MM.1S (cell line): ENCODE measurements around the gene KHK.
"Not testable (repeated sequence)": the region's sequence is repeated elsewhere in the genome, so short reads cannot be mapped to it uniquely, and the experiment has no call there.

Experiments used
- DNase-seq: peaks from one replicate; pipeline ENCODE4 v3.0.0-alpha.2; 2015
- H2AFZ ChIP-seq: fragments of 300-600 bp; sonication (generic); 2 replicates; pipeline ENCODE4 v1.6.0; 2016; ENCODE audit warnings: antibody characterized with exemption, low read length
- H3F3A ChIP-seq: fragments of 300-600 bp; sonication (generic); 2 replicates; pipeline ENCODE4 v1.6.1; 2016; ENCODE audit warnings: mild to moderate bottlenecking, antibody characterized with exemption, low read length, moderate library complexity, mixed read lengths; ENCODE audit not compliant: insufficient read depth
- H3K27ac ChIP-seq: fragments of 300-600 bp; sonication (generic); 2 replicates; pipeline ENCODE4 v1.5.1; 2016; ENCODE audit warnings: mild to moderate bottlenecking, low read length
- H3K27me3 ChIP-seq: fragments of 300-600 bp; sonication (generic); replicated peaks from 2 replicates; pipeline ENCODE4 v1.6.0; 2016; ENCODE audit warnings: low read length; ENCODE audit not compliant: insufficient read depth
- H3K36me3 ChIP-seq: fragments of 300-600 bp; sonication (generic); replicated peaks from 2 replicates; pipeline ENCODE4 v1.6.1; 2016; ENCODE audit warnings: mild to moderate bottlenecking, low read length, mixed read lengths; ENCODE audit not compliant: insufficient read depth
- H3K4me1 ChIP-seq: fragments of 300-600 bp; sonication (generic); 2 replicates; pipeline ENCODE4 v1.6.1; 2016; ENCODE audit warnings: low read length, mixed read lengths
- H3K4me2 ChIP-seq: fragments of 300-600 bp; sonication (generic); 2 replicates; pipeline ENCODE4 v1.6.0; 2016; ENCODE audit warnings: low read depth, low read length
- H3K4me3 ChIP-seq: fragments of 300-600 bp; sonication (generic); 2 replicates; pipeline ENCODE4 v1.5.1; 2016; ENCODE audit warnings: low read length, mixed read lengths
- H3K79me2 ChIP-seq: fragments of 300-600 bp; sonication (generic); 2 replicates; pipeline ENCODE4 v1.6.1; 2016; ENCODE audit warnings: mixed run types, low read length, mixed read lengths
- H3K9ac ChIP-seq: fragments of 300-600 bp; sonication (generic); 2 replicates; pipeline ENCODE4 v1.6.1; 2016; ENCODE audit warnings: low read length, mixed read lengths
- H3K9me2 ChIP-seq: fragments of 300-600 bp; sonication (generic); replicated peaks from 2 replicates; pipeline ENCODE4 v1.6.1; 2016; ENCODE audit warnings: mild to moderate bottlenecking, low read length, mixed read lengths; ENCODE audit not compliant: insufficient read depth
- H3K9me3 ChIP-seq: fragments of 300-600 bp; sonication (generic); replicated peaks from 2 replicates; pipeline ENCODE4 v1.6.1; 2016; ENCODE audit warnings: mild to moderate bottlenecking, low read length, mixed read lengths; ENCODE audit not compliant: insufficient read depth
- H4K20me1 ChIP-seq: fragments of 300-600 bp; sonication (generic); 2 replicates; pipeline ENCODE4 v1.6.1; 2016; ENCODE audit warnings: mild to moderate bottlenecking, low read length, moderate library complexity, mixed read lengths; ENCODE audit not compliant: insufficient read depth
- CTCF ChIP-seq: fragments of 300-600 bp; sonication (generic); IDR thresholded peaks from 2 replicates; pipeline ENCODE4 v1.5.1; 2016; ENCODE audit warnings: antibody characterized with exemption, low read length, mixed read lengths
- EZH2 ChIP-seq: fragments of 300-600 bp; sonication (generic); optimal IDR thresholded peaks from 2 replicates; pipeline ENCODE3; 2017; ENCODE audit warnings: low read depth, mild to moderate bottlenecking, antibody characterized with exemption, low read length, mixed read lengths
- EZH2phosphoT487 ChIP-seq: fragments of 300-600 bp; sonication (generic); IDR thresholded peaks from 2 replicates; pipeline ENCODE4 v1.6.1; 2018; ENCODE audit warnings: antibody characterized with exemption, low read length

Gene KHK

DNA sequence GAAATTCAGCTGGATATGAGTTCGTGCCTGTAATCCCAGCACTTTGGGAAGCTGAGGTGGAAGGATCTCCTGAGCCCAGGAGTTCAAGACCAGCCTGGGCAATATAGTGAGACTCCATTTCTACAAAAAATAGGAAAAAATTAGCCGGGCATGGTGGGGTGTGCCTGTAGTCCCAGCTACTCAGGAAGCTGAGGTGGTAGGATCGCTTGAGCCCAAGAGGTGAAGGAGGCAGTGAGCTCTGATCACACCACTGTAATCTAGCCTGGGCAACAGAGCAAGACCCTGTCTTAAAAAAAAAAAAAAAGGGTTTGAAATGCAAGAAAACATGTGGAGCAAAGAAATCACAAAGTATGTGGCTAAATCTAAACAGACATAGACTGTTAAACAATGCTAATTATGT, 22.5 kb downstream of the KHK start:
- Histone ChIP-seq H3K9me2 (no peaks in the 10 kb centered on the region), H3K9ac (no peak overlapping the region), H3K4me1 (peaks cover 9% of the 10 kb centered on the region), H3K27ac (no peak overlapping the region), H3K27me3 (no peaks in the 10 kb centered on the region), H4K20me1 (no peaks in the 10 kb centered on the region), H3K4me2 (no peak overlapping the region), H3K4me3 (no peak overlapping the region), H3K79me2 (no peaks in the 10 kb centered on the region), H3K9me3 (no peaks in the 10 kb centered on the region), H3F3A (0 out of 2 replicates have a peak, but pooled peaks cover 4% of the 10 kb centered on the region), H3K36me3 (no peaks in the 10 kb centered on the region), H2AFZ (no peak overlapping the region)
- TF ChIP-seq EZH2phosphoT487 (no peak), EZH2 (no peak), CTCF (no peak)
- no peak for DNase-seq

DNA sequence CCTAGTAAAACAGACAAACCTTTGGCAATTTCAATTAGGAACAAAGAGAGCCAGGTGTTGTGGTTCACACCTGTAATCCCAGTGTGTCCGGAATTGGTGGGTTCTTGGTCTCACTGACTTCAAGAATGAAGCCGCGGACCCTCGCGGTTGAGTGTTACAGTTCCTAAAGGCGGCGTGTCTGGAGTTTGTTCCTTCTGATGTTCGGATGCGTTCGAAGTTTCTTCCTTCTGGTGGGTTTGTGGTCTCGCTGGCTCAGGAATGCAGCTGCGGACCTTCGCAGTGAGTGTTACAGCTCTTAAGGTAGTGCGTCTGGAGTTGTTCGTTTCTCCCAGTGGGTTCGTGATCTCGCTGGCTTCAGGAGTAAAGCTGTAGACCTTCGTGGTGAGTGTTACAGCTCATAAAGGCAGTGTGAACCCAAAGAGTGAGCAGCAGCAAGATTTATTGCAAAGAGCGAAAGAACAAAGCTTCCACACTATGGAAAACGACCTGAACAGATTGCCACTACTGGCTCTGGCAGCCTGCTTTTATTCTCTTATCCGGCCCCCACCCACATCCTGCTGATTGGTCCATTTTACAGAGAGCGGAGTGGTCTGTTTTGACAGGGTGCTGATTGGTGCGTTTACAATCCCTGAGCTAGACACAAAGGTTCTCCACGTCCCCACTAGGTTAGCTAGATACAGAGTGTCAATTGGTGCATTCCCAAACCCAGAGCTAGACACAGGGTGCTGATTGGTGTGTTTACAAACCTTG, 24.2 kb downstream of the KHK start:
- H3K9me3 ChIP-seq, H3K27me3 ChIP-seq, H3K9me2 ChIP-seq, H3F3A ChIP-seq, H3K27ac ChIP-seq, H3K4me1 ChIP-seq, H3K4me2 ChIP-seq, H3K79me2 ChIP-seq, H4K20me1 ChIP-seq, H2AFZ ChIP-seq, H3K36me3 ChIP-seq, H3K4me3 ChIP-seq, H3K9ac ChIP-seq, DNase-seq: not testable (repeated sequence)

DNA sequence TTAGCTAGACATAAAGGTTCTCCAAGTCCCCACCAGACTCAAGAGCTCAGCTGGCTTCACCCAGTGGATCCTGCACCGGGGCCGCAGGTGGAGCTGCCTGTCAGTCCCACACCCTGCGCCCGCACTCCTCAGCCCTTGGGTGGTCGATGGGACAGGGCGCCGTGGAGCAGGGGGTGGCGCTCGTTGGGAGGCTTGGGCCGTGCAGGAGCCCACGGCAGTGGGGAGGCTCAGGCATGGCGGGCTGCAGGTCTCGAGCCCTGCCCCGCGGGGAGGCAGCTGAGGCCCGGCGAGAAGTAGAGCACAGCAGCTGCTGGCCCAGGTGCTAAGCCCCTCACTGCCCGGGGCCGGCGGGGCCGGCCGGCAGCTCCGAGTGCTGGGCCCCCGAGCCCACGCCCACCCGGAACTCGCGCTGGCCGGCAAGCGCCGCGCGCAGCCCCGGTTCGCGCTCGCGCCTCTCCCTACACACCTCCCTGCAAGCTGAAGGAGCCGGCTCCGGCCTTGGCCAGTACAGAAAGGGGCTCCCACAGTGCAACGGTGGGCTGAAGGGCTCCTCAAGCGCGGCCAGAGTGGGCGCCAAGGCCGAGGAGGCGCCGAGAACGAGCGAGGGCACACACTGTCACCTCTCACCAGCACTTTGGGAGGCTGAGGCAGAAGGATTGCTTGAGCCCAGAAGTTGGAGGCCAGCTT, 25.0 kb downstream of the KHK start:
- H4K20me1 ChIP-seq, DNase-seq, H3F3A ChIP-seq, H3K79me2 ChIP-seq, H3K9ac ChIP-seq, H3K36me3 ChIP-seq, H3K9me3 ChIP-seq, H2AFZ ChIP-seq, H3K9me2 ChIP-seq, H3K27me3 ChIP-seq, H3K4me2 ChIP-seq, H3K27ac ChIP-seq, H3K4me1 ChIP-seq, H3K4me3 ChIP-seq: not testable (repeated sequence)

DNA sequence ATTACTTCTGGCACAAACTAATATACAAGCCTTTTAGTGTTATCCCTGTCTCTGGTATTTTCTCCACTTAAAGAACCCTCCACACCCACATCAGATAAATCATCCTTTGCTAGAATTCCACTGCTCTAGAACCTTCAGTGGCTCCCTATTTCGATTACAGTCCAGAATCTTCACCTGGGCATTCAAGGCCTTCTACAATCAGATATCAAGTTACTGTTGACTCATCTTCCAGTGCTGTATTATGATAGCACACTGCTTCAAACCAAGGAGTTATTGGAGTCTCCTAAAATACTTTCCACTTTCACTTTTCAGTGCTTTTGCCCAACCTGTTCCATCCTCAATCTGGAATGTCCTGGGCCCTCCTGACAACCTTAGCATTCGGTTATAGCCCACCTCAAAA, 28.9 kb downstream of the KHK start:
- Histone ChIP-seq H3K27ac (no peak overlapping the region), H3K9ac (no peak overlapping the region), H3F3A (no peaks in the 10 kb centered on the region), H3K9me2 (no peaks in the 10 kb centered on the region), H3K36me3 (no peaks in the 10 kb centered on the region), H3K4me2 (no peak overlapping the region), H3K27me3 (no peaks in the 10 kb centered on the region), H3K9me3 (no peaks in the 10 kb centered on the region), H3K4me1 (no peaks in the 10 kb centered on the region), H3K79me2 (no peaks in the 10 kb centered on the region), H3K4me3 (no peak overlapping the region), H2AFZ (no peak overlapping the region), H4K20me1 (no peaks in the 10 kb centered on the region)
- TF ChIP-seq CTCF (no peak), EZH2phosphoT487 (no peak), EZH2 (no peak)
- no peak for DNase-seq
